Motor neuron (in vitro differentiated cells): Measurements from ENCODE around the gene ZSWIM4. TPM values are rescaled to one million over a fixed set of nuclear protein-coding genes. Genes with fewer than 3 reads are reported as not detected.
"Not testable (repeated sequence)": the region's sequence is repeated elsewhere in the genome, so short reads cannot be mapped to it uniquely, and the experiment has no call there.

ENCODE experiments used
- ATAC-seq, 8 experiments: fragments of 200-7000 bp; cut with Tn5 transposase; replicated peaks in 6 of 8; 2 replicates each; pipeline ENCODE4 v1.8.0; 2021; ENCODE audit warnings: mild to moderate bottlenecking in 8 of 8, moderate library complexity in 8 of 8
- H3K27ac ChIP-seq, 2 donors: fragments of 250-450 bp; sonication (Bioruptor Pico); 2 replicates each; pipeline ENCODE4 v1.9.0; 2021; ENCODE audit warnings: antibody characterized with exemption in 2 of 2, mild to moderate bottlenecking in 2 of 2, moderate library complexity in 1 of 2
- H3K4me1 ChIP-seq, 2 donors: fragments of 250-450 bp; sonication (Bioruptor Pico); replicated peaks in 1 of 2; 2 replicates each; pipeline ENCODE4 v1.6.1; 2021; ENCODE audit warnings: antibody characterized with exemption in 2 of 2, mild to moderate bottlenecking in 2 of 2, moderate library complexity in 1 of 2
- H3K4me3 ChIP-seq, 5 donors: fragments of 250-450 bp; sonication (Bioruptor Pico); 2 replicates each; pipeline ENCODE4 v1.9.0; 2021; ENCODE audit warnings: antibody characterized with exemption in 5 of 5, mild to moderate bottlenecking in 5 of 5, moderate library complexity in 4 of 5
- WGBS, 10 experiments: fragments of 450-650 bp; shearing (Covaris generic); methylation state at CpG; one replicate each; pipeline ENCODE4 v1.0.0; 2022; 5-methylcytosine and 5-hydroxymethylcytosine counted together
- in situ Hi-C, 9 experiments: fragments of 400-800 bp; cut with MboI; loops; one replicate each; pipeline ENCODE4 v1.15.0; 2021; ENCODE audit warnings: low sequenced_read_pairs in 9 of 9, low pct_unique_long_range_greater_than_20kb in 2 of 9; ENCODE audit not compliant: unreplicated experiment in 9 of 9
- total RNA-seq, 8 experiments: library from RNA; unstranded; fragments of 300-600 nt; gene quantifications; 2 replicates each; pipeline versions ENCODE4 v1.2.3 to v1.2.4, GENCODE V29; 2022

The ZSWIM4 gene
- total RNA-seq: 10 to 100 TPM in 2 of 8 experiments, 1 to 10 TPM in 6; 1.2 to 14.5 (median 8.6) TPM

DNA sequence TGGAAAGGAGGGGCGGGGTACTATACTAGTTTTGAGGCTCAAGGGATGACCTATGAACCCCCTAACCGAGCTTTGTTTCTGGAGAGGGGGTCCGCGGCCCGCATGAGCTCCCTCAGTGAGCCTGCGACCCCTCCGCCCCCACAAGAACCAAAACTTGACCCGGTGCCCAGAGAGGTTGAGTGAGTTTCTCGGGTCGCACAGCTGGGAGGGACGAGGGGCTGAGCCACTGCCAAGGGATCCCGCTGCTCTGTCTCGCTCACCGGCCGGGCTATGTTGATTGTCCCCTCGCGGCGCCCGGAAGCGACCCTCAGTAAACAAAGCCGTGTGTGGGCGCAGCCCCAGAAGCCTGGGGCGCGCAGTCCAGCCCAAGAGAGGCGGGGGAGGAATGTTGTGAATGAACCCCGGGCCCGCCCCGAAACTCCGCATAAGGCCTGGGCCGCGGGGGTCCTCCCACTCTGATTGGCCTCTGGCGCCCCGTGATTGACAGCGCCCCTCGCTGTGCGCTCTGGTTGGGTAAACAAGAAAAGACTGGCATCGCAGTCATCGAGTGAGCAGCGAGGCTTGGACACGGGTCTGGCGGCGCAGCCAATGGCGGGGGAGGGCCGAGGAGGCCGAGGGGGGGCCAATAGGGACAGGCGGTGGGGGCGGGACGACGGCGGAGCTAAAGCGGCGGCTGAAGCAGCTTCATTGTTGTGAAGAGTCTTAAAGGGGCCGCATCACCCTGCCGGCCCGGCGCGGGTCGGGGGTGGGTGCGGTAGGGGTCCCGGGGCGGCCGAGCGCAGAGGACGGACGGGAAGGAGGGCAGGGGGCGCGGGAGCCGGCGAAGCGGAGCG is at the start of gene ZSWIM4:
ZSWIM4 (plus strand) TSS at position 687 of the 833 bp plus-strand sequence. CDS start 206 bp downstream, outside the sequence.
- Histone ChIP-seq H3K4me1 (peaks cover 7 to 8% of the 10 kb centered on the region in 2 donors), H3K27ac (peak within 1 kb of the TSS; percentile 76 to 85), H3K4me3 (peak within 1 kb of the TSS; percentile 89 to 99 (median 96))
- in situ Hi-C loops: no loop called here
- 0 to 21% (median 3%) methylated on average over 6 to 13 of the region's 71 CpGs; no CpG with 5 or more reads in 4 of the 10 experiments for WGBS, 10 experiments
- ATAC-seq: peak; percentile 85 to 98 (median 98)

DNA sequence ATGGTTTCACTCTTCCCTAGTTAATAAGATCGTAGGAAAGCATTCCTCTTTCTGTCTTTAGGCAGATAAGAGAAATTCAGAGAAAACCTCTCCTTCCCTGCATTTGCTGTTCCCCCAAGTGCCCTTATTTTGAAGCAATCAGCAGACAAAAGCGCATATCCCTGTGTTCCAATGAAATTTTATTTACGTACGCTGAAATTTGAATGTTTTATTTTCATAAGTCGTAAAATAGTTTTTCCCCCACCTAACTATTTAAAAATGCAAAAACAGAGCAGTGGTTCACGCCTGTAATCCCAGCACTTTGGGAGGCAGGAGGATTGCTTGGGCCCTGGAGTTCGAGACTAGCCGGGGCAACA is 48.2 kb upstream of the ZSWIM4 start:
- in situ Hi-C loops: no loop called here
- no peak for ATAC-seq
- WGBS, 10 experiments: 45 to 100% (median 96%) methylated on average over 1 to 8 of the region's 8 CpGs

GRCh38 chr19:13748169-13748828 is 46.9 kb upstream of the ZSWIM4 start:
- 0 to 10% (median 2%) methylated on average over 1 to 24 of the region's 25 CpGs for whole genome bisulfite sequencing, 10 experiments
- Histone ChIP-seq H3K4me3 (peak overlapping the region; percentile 54 to 73 (median 64)), H3K4me1 (peaks cover 6 to 7% of the 10 kb centered on the region in 2 donors), H3K27ac (peak overlapping the region; percentile 73 to 86)
- in situ Hi-C loops: no loop called here
- ATAC-seq: peak in 2 of 8 experiments; percentile 6 to 7

More for the DNA sequence above, 48.2 kb upstream of the ZSWIM4 start:
- H3K4me3 ChIP-seq: peak overlapping the region; percentile 17 to 73 (median 64)
- H3K27ac ChIP-seq: peak overlapping the region in 1 of 2 donors; percentile 34
- H3K4me1 ChIP-seq: peaks cover 6 to 7% of the 10 kb centered on the region in 2 donors

DNA sequence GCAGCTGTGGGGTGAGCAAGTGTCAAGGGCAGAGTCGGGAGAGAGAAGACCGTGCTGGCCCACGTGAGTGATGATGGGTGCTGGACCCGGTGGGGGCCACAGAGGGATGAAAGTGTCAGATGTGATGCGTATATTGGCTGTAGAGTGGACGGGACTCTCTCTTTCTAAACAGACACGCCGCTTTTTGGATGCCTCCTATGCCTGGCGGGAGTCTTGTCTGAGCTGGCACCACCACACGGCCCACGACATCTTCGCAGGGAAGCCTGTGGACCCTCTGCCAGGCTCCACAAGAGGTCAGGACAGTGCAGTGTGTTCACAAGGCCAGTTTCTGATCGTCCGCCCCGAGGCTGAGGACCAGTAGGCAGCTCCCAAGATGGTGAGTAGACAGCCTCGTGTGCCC is 43.8 kb upstream of the ZSWIM4 start:
- in situ Hi-C loops: no loop called here
- 40 to 91% (median 80%) methylated on average over 1 to 8 of the region's 16 CpGs; no CpG with 5 or more reads in 5 of the 10 experiments for WGBS, 10 experiments
- ATAC-seq: no peak

GRCh38 chr19:13753622-13754021 is 41.6 kb upstream of the ZSWIM4 start:
- 50 to 100% (median 92%) methylated on average over 1 to 6 of the region's 7 CpGs; no CpG with 5 or more reads in 4 of the 10 experiments for WGBS, 10 experiments
- ATAC-seq, H3K4me3 ChIP-seq, in situ Hi-C loops, H3K4me1 ChIP-seq, H3K27ac ChIP-seq: not testable (repeated sequence)

More for the DNA sequence above, 43.8 kb upstream of the ZSWIM4 start:
- H3K4me3 ChIP-seq: no peak overlapping the region
- peaks cover 6 to 7% of the 10 kb centered on the region in 2 donors for H3K4me1 ChIP-seq
- H3K27ac ChIP-seq: no peak overlapping the region

DNA sequence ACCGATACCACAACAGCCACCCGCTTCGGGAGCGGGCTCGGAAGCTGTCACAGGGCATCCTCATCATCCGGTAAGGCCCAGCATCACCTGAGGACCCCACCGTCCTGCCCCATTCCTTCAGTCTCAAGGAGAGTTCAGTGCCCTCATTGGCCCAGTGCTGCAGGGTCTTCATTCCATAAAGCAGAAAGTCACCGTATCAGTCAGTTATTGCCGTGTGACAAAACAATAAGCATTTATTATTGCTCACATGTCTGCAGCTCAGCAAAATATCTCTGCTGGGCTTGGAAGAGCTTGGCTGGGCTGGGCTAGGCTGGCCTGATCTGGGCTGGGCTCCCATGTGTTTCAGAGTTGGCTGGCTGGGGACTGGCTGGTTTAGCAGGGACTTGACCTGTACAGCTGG is 39.0 kb upstream of the ZSWIM4 start:
- H3K27ac ChIP-seq: no peak overlapping the region
- in situ Hi-C loops: no loop called here

GRCh38 chr19:13757805-13758772 is 37.2 kb upstream of the ZSWIM4 start:
- in situ Hi-C loops: no loop called here
- no peak overlapping the region for H3K27ac ChIP-seq
- H3K4me1 ChIP-seq: no peaks in the 10 kb centered on the region
- 51 to 96% (median 89%) methylated on average over 2 to 9 of the region's 15 CpGs for WGBS, 10 experiments
- H3K4me3 ChIP-seq: no peak overlapping the region
- no peak for ATAC-seq

More for the DNA sequence above, 39.0 kb upstream of the ZSWIM4 start:
- Histone ChIP-seq H3K4me3 (no peak overlapping the region), H3K4me1 (no peaks in the 10 kb centered on the region)
- 90 to 100% (median 100%) methylated on average over 1 to 8 of the region's 9 CpGs; no CpG with 5 or more reads in 3 of the 10 experiments for WGBS, 10 experiments
- ATAC-seq: no peak

GRCh38 chr19:13758795-13759194 is 36.4 kb upstream of the ZSWIM4 start:
- WGBS, 10 experiments: 93 to 94% methylated on average over 12 to 17 of the region's 24 CpGs; no CpG with 5 or more reads in 8 of the 10 experiments
- H3K4me1 ChIP-seq: peaks cover 0 to under 1% of the 10 kb centered on the region in 2 donors

DNA sequence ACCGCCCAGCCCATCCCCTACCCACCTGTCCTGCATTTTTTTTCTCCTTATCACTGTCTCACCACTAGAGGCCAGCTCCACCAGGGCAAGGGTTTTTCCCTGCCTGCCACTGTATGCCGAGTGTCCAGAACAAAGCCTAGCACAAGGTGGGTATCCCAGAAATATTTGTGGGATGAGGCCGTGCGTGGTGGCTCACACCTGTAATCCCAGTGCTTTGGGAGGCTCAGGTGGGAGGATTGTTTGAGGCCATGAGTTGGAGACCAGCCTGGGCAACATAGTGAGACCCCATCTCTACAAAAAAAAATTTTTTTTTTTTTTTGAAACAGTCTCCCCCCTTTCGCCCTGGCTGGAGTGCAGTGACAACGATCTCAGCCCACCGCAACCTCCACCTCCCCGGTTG is 33.8 kb upstream of the ZSWIM4 start:
- 75 to 100% (median 98%) methylated on average over 1 to 6 of the region's 8 CpGs; no CpG with 5 or more reads in 2 of the 10 experiments for WGBS, 10 experiments
- peaks cover 5 to 7% of the 10 kb centered on the region in 2 donors for H3K4me1 ChIP-seq
- H3K27ac ChIP-seq: no peak overlapping the region
- in situ Hi-C loops: no loop called here
- ATAC-seq: no peak
- H3K4me3 ChIP-seq: no peak overlapping the region

More at GRCh38 chr19:13758795-13759194, 36.4 kb upstream of the ZSWIM4 start:
- no peak overlapping the region for H3K27ac ChIP-seq
- H3K4me3 ChIP-seq: no peak overlapping the region
- peak in 1 of 8 experiments; percentile 10 for ATAC-seq
- in situ Hi-C loops: no loop called here

GRCh38 chr19:13762635-13763235 is 32.5 kb upstream of the ZSWIM4 start:
- H3K27ac ChIP-seq: no peak overlapping the region
- no peak overlapping the region for H3K4me3 ChIP-seq
- H3K4me1 ChIP-seq: peaks cover 5 to 7% of the 10 kb centered on the region in 2 donors
- 88 to 100% (median 93%) methylated on average over 2 to 13 of the region's 42 CpGs; no CpG with 5 or more reads in 6 of the 10 experiments for WGBS, 10 experiments
- no peak for ATAC-seq
- in situ Hi-C loops: no loop called here

- ATAC-seq: no peak
- H3K4me1 ChIP-seq: peaks cover 5 to 7% of the 10 kb centered on the region in 2 donors
- H3K27ac ChIP-seq: no peak overlapping the region
- no peak overlapping the region for H3K4me3 ChIP-seq
- 100% methylated on average over 1 to 2 of the region's 3 CpGs; no CpG with 5 or more reads in 7 of the 10 experiments for WGBS, 10 experiments
- in situ Hi-C loops: no loop called here
Measured at GRCh38 chr19:13763265-13763664, 32.0 kb upstream of the ZSWIM4 start.
